Inferior parietal cortex (tissue), 1 donor: ENCODE data around the gene AKAP8L.

ENCODE experiments used
- DNase-seq: peaks from one replicate; pipeline ENCODE4 v3.0.0-alpha.2; 2016; ENCODE audit errors: extremely low spot score

Gene AKAP8L

GRCh38 chr19:15432629-15433518, 14.1 kb upstream of the AKAP8L start:
- DNase-seq, result peak; percentile 83

- DNase-seq, result no peak
Measured at GRCh38 chr19:15432018-15432494, 13.3 kb upstream of the AKAP8L start.

GRCh38 chr19:15431396-15432017, 12.7 kb upstream of the AKAP8L start:
- DNase-seq, result no peak

- no peak for DNase-seq
Measured at GRCh38 chr19:15430526-15431120, 11.8 kb upstream of the AKAP8L start.

GRCh38 chr19:15429825-15430467, 11.2 kb upstream of the AKAP8L start:
- DNase-seq, result no peak

GRCh38 chr19:15428956-15429824, 10.4 kb upstream of the AKAP8L start:
- no peak for DNase-seq

- DNase-seq, result no peak
Measured at GRCh38 chr19:15427991-15428471, 9.2 kb upstream of the AKAP8L start.

GRCh38 chr19:15427350-15427700, 8.5 kb upstream of the AKAP8L start:
- DNase-seq, result no peak

- no peak for DNase-seq
Measured at GRCh38 chr19:15426485-15427349, 7.9 kb upstream of the AKAP8L start.

- no peak for DNase-seq
Measured at GRCh38 chr19:15425321-15425950, 6.6 kb upstream of the AKAP8L start.

- no peak for DNase-seq
Measured at GRCh38 chr19:15424692-15425272, 6.0 kb upstream of the AKAP8L start.

- no peak for DNase-seq
Measured at GRCh38 chr19:15424121-15424520, 5.3 kb upstream of the AKAP8L start.

- no peak for DNase-seq
Measured at GRCh38 chr19:15423130-15423529, 4.3 kb upstream of the AKAP8L start.

- no peak for DNase-seq
Measured at GRCh38 chr19:15422296-15423075, 3.7 kb upstream of the AKAP8L start.

- DNase-seq, result peak; percentile 53
Measured at GRCh38 chr19:15421721-15422260, 3.0 kb upstream of the AKAP8L start.

- DNase-seq, result no peak
Measured at GRCh38 chr19:15421136-15421695, 2.4 kb upstream of the AKAP8L start.

GRCh38 chr19:15419413-15420025, 731 bp upstream of the AKAP8L start:
- no peak for DNase-seq

- no peak for DNase-seq
Measured at GRCh38 chr19:15418231-15418578, 583 bp downstream of the AKAP8L start.
